K562 (cell line): ENCODE measurements around the gene KCNN4. TPM values are rescaled to one million over a fixed set of nuclear protein-coding genes. Genes with fewer than 3 reads are reported as not detected.

Source experiments
- BHLHE40 ChIP-seq: IDR thresholded peaks from 2 replicates; pipeline ENCODE4 v1.6.1; 2011; ENCODE audit warnings: low read length, improper control_type of control experiment
- CBX8 ChIP-seq: fragments of 200-600 bp; sonication (generic); IDR thresholded peaks from 2 replicates; pipeline ENCODE4 v1.6.1; 2012; ENCODE audit warnings: borderline replicate concordance, mixed run types, low read depth, mild to moderate bottlenecking, moderate library complexity, mixed read lengths, low read length, control low read depth, inconsistent platforms; ENCODE audit not compliant: poor library complexity, severe bottlenecking; ENCODE audit errors: extremely low read depth
- CEBPB ChIP-seq: fragments of 450-650 bp; IDR thresholded peaks from 2 replicates; pipeline ENCODE4 v1.6.1; 2016; ENCODE audit warnings: missing genetic modification characterization, missing compliant biosample characterization
- CHD2 ChIP-seq: IDR thresholded peaks from 2 replicates; pipeline ENCODE4 v1.6.1; 2011; ENCODE audit warnings: low read depth, low read length
- EHMT2 ChIP-seq: fragments of 450-650 bp; IDR thresholded peaks from 2 replicates; pipeline ENCODE4 v1.6.1; 2018; ENCODE audit warnings: antibody characterized with exemption
- ELF2 ChIP-seq: fragments of 250-450 bp; sonication (Bioruptor Pico); IDR thresholded peaks from 2 replicates; pipeline ENCODE4 v1.5.0; 2021; ENCODE audit warnings: mild to moderate bottlenecking
- HNRNPLL ChIP-seq: fragments of 200-400 bp; formaldehyde crosslinking; IDR thresholded peaks from 2 replicates; pipeline ENCODE4 v1.6.1; 2017; ENCODE audit warnings: low read length, low read depth, mild to moderate bottlenecking; ENCODE audit not compliant: poor library complexity, severe bottlenecking
- ILF3 ChIP-seq: fragments of 450-650 bp; IDR thresholded peaks from 2 replicates; pipeline ENCODE4 v1.6.1; 2018; ENCODE audit warnings: antibody characterized with exemption, mild to moderate bottlenecking, moderate library complexity, borderline replicate concordance
- MAZ ChIP-seq, 2 experiments: fragments of 450-650 bp in 1 of 2; sonication (generic) in 1 of 2; formaldehyde crosslinking; IDR thresholded peaks in 1 of 2; conservative IDR thresholded peaks in 1 of 2; 2 replicates each; pipeline versions ENCODE4 v1.4.0 to v1.5.0; 2020; ENCODE audit warnings: mild to moderate bottlenecking in 1 of 2, missing genetic modification reagents in 1 of 2
- NCOA1 ChIP-seq: fragments of 450-650 bp; IDR thresholded peaks from 2 replicates; pipeline ENCODE4 v1.6.1; 2016; ENCODE audit warnings: low read depth
- POLR3A ChIP-seq: IDR thresholded peaks from 2 replicates; pipeline ENCODE4 v1.6.1; 2011; ENCODE audit warnings: borderline replicate concordance, mild to moderate bottlenecking, moderate library complexity; ENCODE audit not compliant: insufficient read length, insufficient read depth; ENCODE audit errors: extremely low read depth
- SMARCB1 ChIP-seq: IDR thresholded peaks from 2 replicates; pipeline ENCODE4 v1.6.1; 2011; ENCODE audit warnings: improper control_type of control experiment, low read depth; ENCODE audit not compliant: insufficient read length
- SRSF9 ChIP-seq: fragments of 200-400 bp; formaldehyde crosslinking; IDR thresholded peaks from 2 replicates; pipeline ENCODE4 v1.6.1; 2017; ENCODE audit warnings: low read depth, low read length, borderline replicate concordance
- TAF9B ChIP-seq: fragments of 450-650 bp; IDR thresholded peaks from 2 replicates; pipeline ENCODE4 v1.6.1; 2018; ENCODE audit warnings: mild to moderate bottlenecking; ENCODE audit not compliant: partially characterized antibody
- TCF7 ChIP-seq: sonication (generic); IDR thresholded peaks from 2 replicates; pipeline ENCODE4 v1.6.1; 2016; ENCODE audit warnings: antibody characterized with exemption, borderline replicate concordance
- UBTF ChIP-seq, 2 experiments: IDR thresholded peaks; 2 replicates each; pipeline ENCODE4 v1.6.1; 2012; ENCODE audit warnings: improper control_type of control experiment in 2 of 2, low read depth in 2 of 2, low read length in 2 of 2, borderline replicate concordance in 1 of 2
- XRCC3 ChIP-seq: fragments of 450-650 bp; IDR thresholded peaks from 2 replicates; pipeline ENCODE4 v1.6.1; 2017; ENCODE audit warnings: mild to moderate bottlenecking, moderate library complexity
- YBX1 ChIP-seq: fragments of 450-650 bp; IDR thresholded peaks from 2 replicates; pipeline ENCODE4 v1.7.1; 2016; ENCODE audit warnings: mild to moderate bottlenecking
- ZBTB7A ChIP-seq: IDR thresholded peaks from 2 replicates; pipeline ENCODE4 v1.6.1; 2011; ENCODE audit warnings: low read depth, mild to moderate bottlenecking, low read length, moderate library complexity, borderline replicate concordance; ENCODE audit not compliant: control insufficient read depth
- polyA plus RNA-seq, 8 experiments: library from polyadenylated mRNA; depleted of rRNA in 4 of 8; stranded (reverse) in 5 of 8; unstranded in 3 of 8; fragments of >200 nt; fragmentation: Nextera tagmentation in 2 of 8; fragmentation: Illumina TruSeq in 1 of 8; extraction: Ambion mirVana in 2 of 8; extraction: Trizol in 1 of 8; gene quantifications; 2 replicates each; pipeline versions ENCODE4 v1.2.1 to v1.2.3, GENCODE V29; 2011 to 2014; ENCODE audit warnings: inconsistent platforms in 1 of 8, missing spikeins in 1 of 8
- total RNA-seq, 7 experiments: library from RNA; depleted of rRNA in 6 of 7; stranded (reverse); fragments of >200 nt in 6 of 7; fragmentation: Illumina TruSeq in 2 of 7; extraction: Trizol in 2 of 7; gene quantifications; 2 replicates each; pipeline versions ENCODE4 v1.2.1 to v1.2.3, GENCODE V29; 2011 to 2021; ENCODE audit warnings: low replicate concordance in 1 of 7
- TF ChIP-seq, protein P1 (sequence below): fragments of 450-650 bp; formaldehyde crosslinking; IDR thresholded peaks from 2 replicates; pipeline ENCODE4 v1.4.0; 2022; ENCODE audit warnings: mild to moderate bottlenecking, moderate library complexity
- TF ChIP-seq, protein P2 (sequence below): fragments of 250-450 bp; sonication (Bioruptor Pico); IDR thresholded peaks from 2 replicates; pipeline ENCODE4 v1.5.0; 2020; ENCODE audit warnings: mild to moderate bottlenecking, borderline replicate concordance

Gene KCNN4
- total and polyA plus RNA-seq, 9 of the 15 experiments (the other 6 are each of a cell fraction or from before 2014, with no cell fraction given), result 0.53 to 37.7 (median 25.9) TPM

DNA sequence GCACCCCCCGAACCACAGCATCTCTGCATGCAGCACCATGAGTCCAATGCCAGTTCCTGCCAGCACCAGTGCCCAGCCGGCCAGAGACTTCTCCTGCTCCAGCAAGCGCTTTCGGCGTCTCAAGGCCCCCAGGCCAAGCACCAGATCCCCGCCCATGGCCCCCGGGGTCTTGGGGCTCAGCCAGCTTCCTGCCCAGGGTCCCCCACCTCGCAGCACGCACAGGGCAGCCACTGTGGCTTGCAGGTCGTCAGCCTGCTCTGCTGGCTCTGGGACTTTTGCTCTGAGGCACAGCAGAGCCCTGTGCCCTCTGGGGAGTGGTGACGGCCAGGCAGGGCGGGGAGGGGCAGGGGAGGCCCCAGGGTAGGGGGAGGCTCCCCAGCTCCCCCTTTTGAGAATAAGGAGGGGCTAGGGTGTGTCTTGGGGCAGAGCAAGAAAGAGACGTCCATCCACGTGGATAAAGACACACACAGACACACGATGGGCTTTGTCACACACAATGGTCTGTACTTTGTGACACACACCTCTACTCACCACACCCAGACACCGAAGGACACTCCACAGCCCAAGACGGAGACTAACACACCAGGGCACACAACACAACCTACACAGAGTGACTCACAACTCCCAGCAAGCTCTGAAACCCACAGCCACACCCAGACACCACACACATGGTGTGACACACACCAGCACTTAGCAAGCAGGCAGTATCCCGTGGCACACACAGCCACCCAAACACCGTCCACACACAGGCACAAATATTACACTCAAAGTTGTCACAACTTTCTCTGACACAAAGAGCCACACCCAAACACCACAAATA, at the start of gene KCNN4 (continued):
- TF ChIP-seq, protein P1, sequence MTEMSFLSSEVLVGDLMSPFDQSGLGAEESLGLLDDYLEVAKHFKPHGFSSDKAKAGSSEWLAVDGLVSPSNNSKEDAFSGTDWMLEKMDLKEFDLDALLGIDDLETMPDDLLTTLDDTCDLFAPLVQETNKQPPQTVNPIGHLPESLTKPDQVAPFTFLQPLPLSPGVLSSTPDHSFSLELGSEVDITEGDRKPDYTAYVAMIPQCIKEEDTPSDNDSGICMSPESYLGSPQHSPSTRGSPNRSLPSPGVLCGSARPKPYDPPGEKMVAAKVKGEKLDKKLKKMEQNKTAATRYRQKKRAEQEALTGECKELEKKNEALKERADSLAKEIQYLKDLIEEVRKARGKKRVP, result no peak
- TF ChIP-seq TCF7, result no peak
- TF ChIP-seq ZBTB7A, result no peak; the same call in 1 of the 2 replicates
- TF ChIP-seq CEBPB (tag), result no peak
- TF ChIP-seq SMARCB1, result no peak
- no peak for TF ChIP-seq CBX8
- TF ChIP-seq ELF2 (CRISPR knock-in tag), result no peak
- no peak for TF ChIP-seq ILF3
- TF ChIP-seq HNRNPLL, result no peak
- peak in 1 of 2 experiments; percentile 63; a peak in 1 of 4 replicates for TF ChIP-seq MAZ (CRISPR knock-in tag; conservative IDR thresholded peaks at IDR 0.05 in 1 of 2, IDR thresholded peaks at IDR 0.05 in 1 of 2)
- TF ChIP-seq YBX1, result 0 out of 2 replicates have a peak, but pooled peaks have one; percentile 28
- TF ChIP-seq TAF9B, result no peak
- TF ChIP-seq, protein P2, sequence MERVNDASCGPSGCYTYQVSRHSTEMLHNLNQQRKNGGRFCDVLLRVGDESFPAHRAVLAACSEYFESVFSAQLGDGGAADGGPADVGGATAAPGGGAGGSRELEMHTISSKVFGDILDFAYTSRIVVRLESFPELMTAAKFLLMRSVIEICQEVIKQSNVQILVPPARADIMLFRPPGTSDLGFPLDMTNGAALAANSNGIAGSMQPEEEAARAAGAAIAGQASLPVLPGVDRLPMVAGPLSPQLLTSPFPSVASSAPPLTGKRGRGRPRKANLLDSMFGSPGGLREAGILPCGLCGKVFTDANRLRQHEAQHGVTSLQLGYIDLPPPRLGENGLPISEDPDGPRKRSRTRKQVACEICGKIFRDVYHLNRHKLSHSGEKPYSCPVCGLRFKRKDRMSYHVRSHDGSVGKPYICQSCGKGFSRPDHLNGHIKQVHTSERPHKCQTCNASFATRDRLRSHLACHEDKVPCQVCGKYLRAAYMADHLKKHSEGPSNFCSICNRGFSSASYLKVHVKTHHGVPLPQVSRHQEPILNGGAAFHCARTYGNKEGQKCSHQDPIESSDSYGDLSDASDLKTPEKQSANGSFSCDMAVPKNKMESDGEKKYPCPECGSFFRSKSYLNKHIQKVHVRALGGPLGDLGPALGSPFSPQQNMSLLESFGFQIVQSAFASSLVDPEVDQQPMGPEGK (CRISPR knock-in tag), result no peak
- no peak for TF ChIP-seq CHD2
- peak; percentile 30; the same call in 1 of the 2 replicates for TF ChIP-seq EHMT2
- TF ChIP-seq BHLHE40, result peak; percentile 27; the same call in 1 of the 2 replicates
- TF ChIP-seq NCOA1, result no peak
- no peak for TF ChIP-seq UBTF (IDR thresholded peaks at IDR 0.05; ENCODE audit: borderline replicate concordance in 1 of 2, low read depth in 2 of 2, low read length in 2 of 2)
- TF ChIP-seq XRCC3, result no peak
- no peak for TF ChIP-seq SRSF9
- TF ChIP-seq POLR3A, result no peak
